Tibial artery (tissue), 4 donors: ENCODE results near the gene DOP1B.
"Not testable (repeated sequence)": the region's sequence is repeated elsewhere in the genome, so short reads cannot be mapped to it uniquely, and the experiment has no call there.

Experiments
- DNase-seq, 2 donors: peaks; one replicate each; pipeline ENCODE4 v3.0.0-alpha.2; 2019
- H3K27ac ChIP-seq, 2 donors: fragments of 200-600 bp; sonication (generic) in 1 of 2; 1 replicate in 1 of 2; 2 replicates in 1 of 2; pipeline ENCODE4 v1.5.1; 2018 to 2019; ENCODE audit warnings: mild to moderate bottlenecking in 1 of 2
- H3K27me3 ChIP-seq, 2 donors: fragments of 200-600 bp; sonication (generic) in 1 of 2; one replicate each; pipeline versions ENCODE4 v1.5.1 to v1.6.0; 2016 to 2019
- H3K36me3 ChIP-seq, 3 donors: fragments of 200-600 bp; sonication (generic) in 2 of 3; one replicate each; pipeline ENCODE4 v1.5.1; 2016 to 2019; ENCODE audit warnings: mild to moderate bottlenecking in 2 of 3
- H3K4me1 ChIP-seq, 4 donors: fragments of 200-600 bp; sonication (generic) in 2 of 4; 1 replicate in 3 of 4; 2 replicates in 1 of 4; pipeline ENCODE4 v1.5.1; 2016 to 2019
- H3K4me3 ChIP-seq, 2 donors: fragments of 200-600 bp; sonication (generic) in 1 of 2; 1 replicate in 1 of 2; 2 replicates in 1 of 2; pipeline ENCODE4 v1.5.1; 2018 to 2019; ENCODE audit warnings: mild to moderate bottlenecking in 2 of 2
- H3K9me3 ChIP-seq, 3 donors: fragments of 200-600 bp; sonication (generic) in 1 of 3; one replicate each; pipeline ENCODE4 v1.5.1; 2016 to 2019
- CTCF ChIP-seq, 2 experiments: fragments of 200-600 bp in 1 of 2; fragments of 450-650 bp in 1 of 2; IDR thresholded peaks; one replicate each; pipeline ENCODE4 v1.5.1; 2017 to 2019; ENCODE audit warnings: antibody characterized with exemption in 2 of 2, mild to moderate bottlenecking in 1 of 2, moderate library complexity in 1 of 2
- intact Hi-C: fragments of 100-400 bp; cut with DNase I; formaldehyde crosslinking; loops from one replicate; pipeline ENCODE4 v1.15.0; 2023; ENCODE audit warnings: low total_unique reads

DOP1B gene

GRCh38 chr21:36132696-36133095, 23.9 kb upstream of the DOP1B start:
- H3K4me3 ChIP-seq: no peak overlapping the region
- no peaks in the 10 kb centered on the region for H3K9me3 ChIP-seq
- H3K36me3 ChIP-seq: no peaks in the 10 kb centered on the region
- no peaks in the 10 kb centered on the region for H3K27me3 ChIP-seq
- intact Hi-C loops: no loop called here
- DNase-seq: peak in 1 of 2 donors; percentile 69
- H3K27ac ChIP-seq: no peak overlapping the region
- no peak for TF ChIP-seq CTCF (IDR thresholded peaks at IDR 0.05)
- peaks cover 0 to 30% (median 18%) of the 10 kb centered on the region in 4 donors for H3K4me1 ChIP-seq

- no peak for TF ChIP-seq CTCF (IDR thresholded peaks at IDR 0.05)
- peaks cover 0 to 12% (median 8%) of the 10 kb centered on the region in 3 donors for H3K36me3 ChIP-seq
- H3K9me3 ChIP-seq: no peaks in the 10 kb centered on the region
- peaks cover 0 to 31% (median 15%) of the 10 kb centered on the region in 4 donors for H3K4me1 ChIP-seq
- H3K27me3 ChIP-seq: no peaks in the 10 kb centered on the region
- DNase-seq: peak; percentile 80 to 88
- peak within 1 kb of the TSS; percentile 81 to 98 for H3K4me3 ChIP-seq
- intact Hi-C loops: no loop called here
- peak within 1 kb of the TSS; percentile 92 to 98 for H3K27ac ChIP-seq
Observed at GRCh38 chr21:36134803-36135390, 21.7 kb upstream of the DOP1B start, which contains the start of gene CBR3. CBR3 (plus strand) TSS chr21:36135079; CDS start chr21:36135193, 114 bp downstream.

- peaks cover 0 to 31% (median 15%) of the 10 kb centered on the region in 4 donors for H3K4me1 ChIP-seq
- H3K4me3 ChIP-seq: peak overlapping the region; percentile 81 to 98
- no peaks in the 10 kb centered on the region for H3K9me3 ChIP-seq
- H3K27ac ChIP-seq: peak overlapping the region; percentile 92 to 98
- intact Hi-C loops: no loop called here
- H3K27me3 ChIP-seq: no peaks in the 10 kb centered on the region
- peaks cover 0 to 18% (median 8%) of the 10 kb centered on the region in 3 donors for H3K36me3 ChIP-seq
- no peak for TF ChIP-seq CTCF (IDR thresholded peaks at IDR 0.05)
- peak; percentile 80 to 91 for DNase-seq
Observed at GRCh38 chr21:36135391-36136102, 21.1 kb upstream of the DOP1B start.

GRCh38 chr21:36139791-36140190, 16.8 kb upstream of the DOP1B start:
- not testable (repeated sequence) for H3K27me3 ChIP-seq, H3K9me3 ChIP-seq

GRCh38 chr21:36141513-36141925, 15.1 kb upstream of the DOP1B start:
- Histone ChIP-seq H3K27ac (no peak overlapping the region), H3K9me3 (no peaks in the 10 kb centered on the region), H3K4me3 (no peak overlapping the region), H3K27me3 (no peaks in the 10 kb centered on the region), H3K4me1 (peaks cover 0 to 19% (median 13%) of the 10 kb centered on the region in 4 donors), H3K36me3 (peaks cover 3 to 43% (median 8%) of the 10 kb centered on the region in 3 donors)
- DNase-seq: peak; percentile 76 to 78
- intact Hi-C loops: loop anchor here (5.0 kb wide), 2 partner anchors 66 to 191 kb away; no protein-coding TSS in a partner anchor
- TF ChIP-seq CTCF (IDR thresholded peaks at IDR 0.05): peak; percentile 69 to 72

More at GRCh38 chr21:36139791-36140190, 16.8 kb upstream of the DOP1B start:
- not testable (repeated sequence) for H3K27ac ChIP-seq, H3K4me3 ChIP-seq, DNase-seq
- intact Hi-C loops: loop anchor here (5.0 kb wide), 2 partner anchors 68 to 193 kb away; no protein-coding TSS in a partner anchor
- Histone ChIP-seq H3K36me3 (peaks cover 0 to 25% (median 8%) of the 10 kb centered on the region in 3 donors), H3K4me1 (peaks cover 0 to 23% (median 15%) of the 10 kb centered on the region in 4 donors)

GRCh38 chr21:36144233-36144632, 12.4 kb upstream of the DOP1B start:
- peaks cover 0 to 41% (median 3%) of the 10 kb centered on the region in 3 donors for H3K36me3 ChIP-seq
- H3K27ac ChIP-seq, DNase-seq, H3K9me3 ChIP-seq, H3K4me1 ChIP-seq, H3K27me3 ChIP-seq, H3K4me3 ChIP-seq: not testable (repeated sequence)
- intact Hi-C loops: loop anchor here (5.0 kb wide), 2 partner anchors 63 to 188 kb away; no protein-coding TSS in a partner anchor
